Airway epithelial cell (primary cell): Measurements from ENCODE around the gene NAA60. TPM values are rescaled to one million over a fixed set of nuclear protein-coding genes. Genes with fewer than 3 reads are reported as not detected.

Experiments used
- total RNA-seq: library from RNA; depleted of rRNA; stranded (reverse); fragments of >200 nt; gene quantifications from 2 replicates; pipeline ENCODE4 v1.2.3, GENCODE V29; 2015

Gene NAA60
- total RNA-seq, result 18.3 and 21.7 TPM in 2 replicates

DNA sequence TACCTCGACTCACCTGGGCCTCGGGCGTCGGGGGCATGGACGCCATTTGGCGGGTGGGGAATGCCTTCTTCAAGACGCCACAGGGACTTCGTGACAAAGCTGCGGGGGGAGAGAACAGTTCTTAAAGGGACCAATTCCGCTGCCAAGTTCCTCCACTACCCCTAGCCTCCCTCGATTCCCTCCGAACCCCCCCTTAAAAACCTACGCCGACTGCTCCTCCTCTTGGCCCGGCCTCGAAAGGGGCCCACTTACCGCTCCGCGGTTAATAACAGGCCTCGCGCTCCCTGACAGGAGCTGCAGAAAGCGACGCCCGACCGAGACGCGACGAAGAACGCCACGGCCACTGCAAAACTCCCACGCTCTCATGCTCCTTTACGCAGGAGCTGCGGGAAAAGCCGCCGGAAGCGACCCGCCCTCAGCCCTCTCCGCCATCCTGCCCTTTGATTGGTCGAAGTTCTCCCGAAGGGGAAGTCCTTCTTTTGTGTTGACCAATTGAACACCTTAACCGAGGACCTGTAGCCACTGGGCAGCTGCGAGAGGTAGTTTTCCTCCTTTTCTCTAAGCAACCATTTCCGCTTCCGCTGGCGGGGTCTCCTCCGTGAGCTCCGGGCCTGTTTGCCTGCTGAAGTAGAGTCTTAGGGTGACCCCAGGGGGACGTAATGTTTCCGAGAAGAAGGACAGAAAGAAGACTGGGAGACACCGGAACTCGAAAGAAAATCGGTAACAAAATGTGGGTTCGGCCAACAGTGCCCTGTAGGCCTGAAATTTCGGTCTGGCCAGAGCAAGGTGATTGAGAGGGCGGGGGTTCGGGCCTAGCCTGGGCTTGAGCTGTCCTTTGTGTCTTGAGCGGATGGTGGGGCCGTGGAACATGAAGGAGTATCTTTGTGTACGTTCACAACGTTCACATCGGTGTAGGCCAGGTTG lies at the start of gene NAA60, which contains the start of gene ZNF597:
TSS of gene NAA60 (plus strand) at position 573 of the 924 bp plus-strand sequence. CDS start 32,548 bp downstream, outside the sequence.
TSS of gene ZNF597 (minus strand) at position 397 of the 924 bp plus-strand sequence. CDS start at position 46, 351 bp downstream.

DNA sequence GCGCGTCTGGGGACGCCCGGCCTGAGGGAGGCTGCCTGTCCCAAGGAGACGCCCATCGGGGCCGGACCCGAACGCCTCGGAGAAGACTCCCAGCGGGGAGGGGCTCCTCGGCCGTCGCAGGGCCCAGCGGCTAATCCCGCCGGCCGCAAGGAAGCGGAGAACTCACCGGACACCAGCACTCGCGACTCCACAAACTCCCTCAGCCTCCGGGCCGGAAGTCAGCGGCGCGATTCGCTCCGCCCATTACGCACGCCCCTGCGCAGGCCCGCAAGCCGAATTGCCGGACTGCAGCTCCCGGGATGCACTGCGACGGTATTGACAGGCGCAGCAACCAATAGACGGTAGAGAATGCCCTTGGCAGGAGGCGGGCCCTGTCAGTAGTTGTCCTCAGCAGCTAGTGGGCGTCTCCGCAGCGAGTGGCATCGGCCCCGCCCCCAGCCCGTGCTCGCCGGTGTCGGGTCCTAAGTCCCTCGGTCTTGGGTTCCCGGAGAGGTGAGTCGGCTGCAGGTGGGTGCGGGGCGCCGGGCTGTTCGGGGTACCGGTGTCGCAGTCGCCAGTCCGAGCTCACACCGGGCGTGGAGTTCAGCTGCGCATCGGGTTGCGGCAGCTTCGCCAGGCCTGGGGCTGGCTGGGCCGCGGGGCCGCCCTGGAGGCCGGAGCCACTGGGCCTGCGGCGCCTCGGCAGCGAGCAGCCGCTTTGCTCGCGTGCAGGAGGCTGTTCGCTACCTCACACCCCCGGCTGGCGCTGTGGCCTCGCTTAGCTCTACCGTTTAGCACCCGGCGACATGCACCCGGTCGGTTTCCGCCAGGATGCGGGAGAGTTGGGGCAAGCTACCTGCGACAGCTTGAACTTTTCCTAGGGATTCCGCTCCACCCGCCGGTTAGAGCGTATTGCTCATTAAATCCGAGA lies 42.4 kb upstream of the NAA60 start, which contains the start of the genes ZNF174 and ZSCAN32:
TSS of gene ZNF174 (plus strand) at position 437 of the 910 bp plus-strand sequence. CDS start 790 bp downstream, outside the sequence.
TSS of gene ZSCAN32 (minus strand) at position 226 of the 910 bp plus-strand sequence. CDS start 3,447 bp downstream, outside the sequence.

DNA sequence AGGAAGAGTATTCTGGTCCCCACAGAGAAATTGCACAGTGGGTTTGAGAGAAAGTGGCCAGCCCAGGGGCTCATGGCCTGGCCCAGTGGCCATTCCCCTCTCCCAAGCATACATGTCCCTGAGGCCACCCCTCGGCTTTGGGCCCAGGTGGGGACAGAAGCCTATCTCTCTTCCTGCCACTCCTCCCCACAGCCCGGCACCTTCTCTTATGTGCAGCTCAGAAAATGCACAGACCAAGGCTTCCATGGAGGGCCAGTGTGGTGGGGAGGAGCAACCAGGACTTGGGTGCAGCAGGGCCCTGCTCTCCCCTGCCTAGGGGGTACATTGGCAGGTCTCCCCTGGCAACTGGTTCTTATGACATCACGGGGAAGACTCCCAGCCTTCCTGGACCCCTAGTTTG lies 51.7 kb downstream of the NAA60 start, which contains the start of gene C16orf90:
TSS of gene C16orf90 (minus strand) at position 314 of the 400 bp plus-strand sequence. CDS start at position 246, 68 bp downstream.

Other genes starting within 250 kb of the NAA60 start
- 5.0 and 5.7 TPM in 2 replicates for gene ZNF200, start 208.5 kb upstream of the NAA60 start, total RNA-seq
- under 0.01 TPM in 1 of 2 replicates, not detected in the other for gene MEFV, start 187.0 kb upstream of the NAA60 start, total RNA-seq
- 31.0 and 34.0 TPM in 2 replicates for gene ZNF263, start 160.2 kb upstream of the NAA60 start, total RNA-seq
- 1.5 TPM in 2 replicates for gene TIGD7, start 138.2 kb upstream of the NAA60 start, total RNA-seq
- 6.1 and 10.2 TPM in 2 replicates for gene ZNF75A, start 138.2 kb upstream of the NAA60 start, total RNA-seq
- gene OR2C1, start 87.8 kb upstream of the NAA60 start, total RNA-seq, result not detected in 2 replicates
- 12.0 and 14.5 TPM in 2 replicates for gene ZSCAN32, start 42.7 kb upstream of the NAA60 start, total RNA-seq
- 7.4 and 8.3 TPM in 2 replicates for gene ZNF174, start 42.5 kb upstream of the NAA60 start, total RNA-seq
- gene ZNF597, start 176 bp upstream of the NAA60 start, total RNA-seq, result 1.2 and 1.8 TPM in 2 replicates
- gene C16orf90, start 51.8 kb downstream of the NAA60 start, total RNA-seq, result not detected in 2 replicates
- 10.0 and 16.6 TPM in 2 replicates for gene CLUAP1, start 57.3 kb downstream of the NAA60 start, total RNA-seq
- not detected in 2 replicates for gene NLRC3, start 133.7 kb downstream of the NAA60 start, total RNA-seq
- 4.5 and 5.3 TPM in 2 replicates for gene SLX4, start 167.9 kb downstream of the NAA60 start, total RNA-seq
- gene DNASE1, start 211.0 kb downstream of the NAA60 start, total RNA-seq, result 4.6 and 6.3 TPM in 2 replicates